ENCODE measurements around the gene CLSTN3.
A peak's percentile ranks its signal among the peaks of the same experiment; 100 is the strongest.

CLSTN3 gene

GRCh38 chr12:7129872-7130691 lies at the start of gene CLSTN3:
CLSTN3 (plus strand) TSS chr12:7130371; CDS start chr12:7130649, 278 bp downstream.
- no peak for FAIRE-seq

GRCh38 chr12:7081037-7081436 lies 49.1 kb upstream of the CLSTN3 start:
- FAIRE-seq = no peak

GRCh38 chr12:7083125-7083524 lies 47.0 kb upstream of the CLSTN3 start:
- no peak for FAIRE-seq

- FAIRE-seq = no peak
These were observed 40.8 kb upstream of the CLSTN3 start for GRCh38 chr12:7089196-7089871.

- FAIRE-seq = no peak
These were observed 39.8 kb upstream of the CLSTN3 start for GRCh38 chr12:7090222-7090998.

- FAIRE-seq = no peak
These were observed 39.0 kb upstream of the CLSTN3 start for GRCh38 chr12:7091171-7091570.

GRCh38 chr12:7091660-7092228 lies 38.4 kb upstream of the CLSTN3 start:
- no peak for FAIRE-seq

- FAIRE-seq = peak; percentile 93
These were observed 37.8 kb upstream of the CLSTN3 start, which contains the start of gene C1R for GRCh38 chr12:7092229-7092985. C1R (minus strand) TSS chr12:7092445; CDS start chr12:7092388, 57 bp downstream.

GRCh38 chr12:7092986-7093460 lies 37.1 kb upstream of the CLSTN3 start:
- FAIRE-seq = no peak

- no peak for FAIRE-seq
These were observed 36.7 kb upstream of the CLSTN3 start for GRCh38 chr12:7093486-7093885.

GRCh38 chr12:7093892-7094291 lies 36.3 kb upstream of the CLSTN3 start:
- FAIRE-seq = no peak

GRCh38 chr12:7096006-7096932 lies 33.9 kb upstream of the CLSTN3 start:
- FAIRE-seq = no peak

- FAIRE-seq = no peak
These were observed 33.2 kb upstream of the CLSTN3 start for GRCh38 chr12:7096979-7097378.

- no peak for FAIRE-seq
These were observed 30.7 kb upstream of the CLSTN3 start for GRCh38 chr12:7099290-7099996.

GRCh38 chr12:7100239-7100638 lies 29.9 kb upstream of the CLSTN3 start:
- no peak for FAIRE-seq

GRCh38 chr12:7101047-7101693 lies 29.0 kb upstream of the CLSTN3 start:
- no peak for FAIRE-seq

GRCh38 chr12:7101694-7102131 lies 28.5 kb upstream of the CLSTN3 start:
- FAIRE-seq = no peak

GRCh38 chr12:7102582-7102981 lies 27.6 kb upstream of the CLSTN3 start:
- FAIRE-seq = no peak

- FAIRE-seq = no peak
These were observed 26.2 kb upstream of the CLSTN3 start for GRCh38 chr12:7103837-7104584.

Measured in A204.1 (cell line).